ENCODE results near the gene C14orf180.

C14orf180 gene

GRCh38 chr14:104604458-104605449 lies 25.2 kb downstream of the C14orf180 start, which contains the start of gene TMEM179:
TMEM179 (minus strand) TSS chr14:104604772; CDS start chr14:104604741, 31 bp downstream.
- TF ChIP-seq, protein P1, sequence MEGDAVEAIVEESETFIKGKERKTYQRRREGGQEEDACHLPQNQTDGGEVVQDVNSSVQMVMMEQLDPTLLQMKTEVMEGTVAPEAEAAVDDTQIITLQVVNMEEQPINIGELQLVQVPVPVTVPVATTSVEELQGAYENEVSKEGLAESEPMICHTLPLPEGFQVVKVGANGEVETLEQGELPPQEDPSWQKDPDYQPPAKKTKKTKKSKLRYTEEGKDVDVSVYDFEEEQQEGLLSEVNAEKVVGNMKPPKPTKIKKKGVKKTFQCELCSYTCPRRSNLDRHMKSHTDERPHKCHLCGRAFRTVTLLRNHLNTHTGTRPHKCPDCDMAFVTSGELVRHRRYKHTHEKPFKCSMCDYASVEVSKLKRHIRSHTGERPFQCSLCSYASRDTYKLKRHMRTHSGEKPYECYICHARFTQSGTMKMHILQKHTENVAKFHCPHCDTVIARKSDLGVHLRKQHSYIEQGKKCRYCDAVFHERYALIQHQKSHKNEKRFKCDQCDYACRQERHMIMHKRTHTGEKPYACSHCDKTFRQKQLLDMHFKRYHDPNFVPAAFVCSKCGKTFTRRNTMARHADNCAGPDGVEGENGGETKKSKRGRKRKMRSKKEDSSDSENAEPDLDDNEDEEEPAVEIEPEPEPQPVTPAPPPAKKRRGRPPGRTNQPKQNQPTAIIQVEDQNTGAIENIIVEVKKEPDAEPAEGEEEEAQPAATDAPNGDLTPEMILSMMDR (conservative IDR thresholded peaks at IDR 0.05; ENCODE audit: control insufficient read depth, insufficient read depth, low read depth, low read length) = no peak
- no peak for DNase-seq (ENCODE audit: low read depth)
- H3K4me3 ChIP-seq (ENCODE audit: control insufficient read depth, low read depth, low read length) = no peak within 1 kb of the TSS

- no peak for DNase-seq (ENCODE audit: low read depth)
- TF ChIP-seq, protein P1 (conservative IDR thresholded peaks at IDR 0.05; ENCODE audit: control insufficient read depth, insufficient read depth, low read depth, low read length) = no peak
- no peak overlapping the region for H3K4me3 ChIP-seq (ENCODE audit: control insufficient read depth, low read depth, low read length)
Measured at GRCh38 chr14:104609666-104610065, 30.1 kb downstream of the C14orf180 start.

GRCh38 chr14:104610749-104611310 lies 31.3 kb downstream of the C14orf180 start:
- TF ChIP-seq, protein P1 (conservative IDR thresholded peaks at IDR 0.05; ENCODE audit: control insufficient read depth, insufficient read depth, low read depth, low read length) = no peak
- H3K4me3 ChIP-seq (ENCODE audit: control insufficient read depth, low read depth, low read length) = no peak overlapping the region
- no peak for DNase-seq (ENCODE audit: low read depth)

GRCh38 chr14:104611881-104612280 lies 32.3 kb downstream of the C14orf180 start:
- no peak overlapping the region for H3K4me3 ChIP-seq (ENCODE audit: control insufficient read depth, low read depth, low read length)
- DNase-seq (ENCODE audit: low read depth) = no peak
- TF ChIP-seq, protein P1 (conservative IDR thresholded peaks at IDR 0.05; ENCODE audit: control insufficient read depth, insufficient read depth, low read depth, low read length) = no peak

GRCh38 chr14:104614126-104614812 lies 34.7 kb downstream of the C14orf180 start:
- no peak overlapping the region for H3K4me3 ChIP-seq (ENCODE audit: control insufficient read depth, low read depth, low read length)
- TF ChIP-seq, protein P1 (conservative IDR thresholded peaks at IDR 0.05; ENCODE audit: control insufficient read depth, insufficient read depth, low read depth, low read length) = no peak

DNA sequence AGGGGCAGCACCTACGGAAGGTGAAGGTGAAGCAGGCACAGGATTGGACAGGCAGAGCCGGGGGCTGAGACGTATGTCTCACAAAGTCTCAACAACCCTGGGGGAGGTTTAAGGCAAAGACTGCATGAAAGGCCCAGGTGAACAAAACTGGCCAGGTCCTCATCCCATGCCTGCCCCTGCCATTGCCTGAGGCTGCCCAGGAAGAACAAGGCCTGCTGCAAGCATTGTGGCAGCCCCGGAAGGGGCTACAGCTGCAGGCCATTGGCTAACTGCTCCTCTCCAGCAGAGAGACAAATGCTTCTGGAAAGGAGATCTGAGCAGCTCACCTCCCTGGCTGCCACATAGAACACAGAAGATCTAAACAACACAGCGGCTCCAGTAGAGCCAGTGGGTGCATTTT lies 45.4 kb downstream of the C14orf180 start:
- H3K4me3 ChIP-seq (ENCODE audit: control insufficient read depth, low read depth, low read length) = no peak overlapping the region
- no peak for DNase-seq (ENCODE audit: low read depth)

More at GRCh38 chr14:104614126-104614812, 34.7 kb downstream of the C14orf180 start:
- no peak for DNase-seq (ENCODE audit: low read depth)

More for the DNA sequence above, 45.4 kb downstream of the C14orf180 start:
- TF ChIP-seq, protein P1 (conservative IDR thresholded peaks at IDR 0.05; ENCODE audit: control insufficient read depth, insufficient read depth, low read depth, low read length) = no peak
